A549 (cell line): ENCODE results near the gene CCDC185. TPM values are rescaled to one million over a fixed set of nuclear protein-coding genes. Genes with fewer than 3 reads are reported as not detected.

Source experiments
- ATAC-seq, 2 experiments: fragments of 200-7000 bp in 1 of 2; fragments of >200 bp in 1 of 2; cut with Nextera tagmentation in 1 of 2; cut with Tn5 transposase in 1 of 2; 3 replicates each; pipeline versions ENCODE4 v1.8.0 to v1.9.1; 2018 to 2020; ENCODE audit warnings: mild to moderate bottlenecking in 1 of 2, moderate library complexity in 1 of 2
- CTCF ChIA-PET: fragments of 300-600 bp; sonication (Branson Sonifier 250); formaldehyde crosslinking; extraction: SDS; loops from one replicate; lab custom pipeline; 2021; ENCODE audit warnings: antibody characterized with exemption, inconsistent platforms; lab: Yijun Ruan, JAX
- POLR2A ChIA-PET: fragments of 350-600 bp; formaldehyde crosslinking; extraction: SDS; loops from one replicate; lab custom pipeline; 2021; ENCODE audit warnings: antibody characterized with exemption, inconsistent platforms; lab: Yijun Ruan, JAX
- DNase-seq, 2 experiments: peaks; one replicate each; pipeline versions ENCODE4 v3.0.0 to v3.0.0-alpha.2; 2011 to 2016; ENCODE audit warnings: low read depth in 1 of 2, low spot score in 1 of 2
- FAIRE-seq: peaks from 2 replicates; lab custom pipeline; 2011; peaks lifted over from hg19 to GRCh38; lab: Jason Lieb, UNC
- H3K27ac ChIP-seq, 2 experiments: fragments of >200 bp; sonication (Bioruptor Twin); formaldehyde crosslinking; 3 replicates each; pipeline ENCODE4 v1.5.1; 2016 to 2017
- H3K4me1 ChIP-seq: fragments of >200 bp; sonication (Bioruptor Twin); formaldehyde crosslinking; 3 replicates; pipeline ENCODE4 v1.6.1; 2016
- H3K4me2 ChIP-seq: fragments of >200 bp; sonication (Bioruptor Twin); formaldehyde crosslinking; 3 replicates; pipeline ENCODE4 v1.6.1; 2016
- H3K4me3 ChIP-seq: fragments of >200 bp; sonication (Bioruptor Twin); formaldehyde crosslinking; 3 replicates; pipeline ENCODE4 v1.5.1; 2016
- H3K9me3 ChIP-seq: fragments of >200 bp; sonication (Bioruptor Twin); formaldehyde crosslinking; 3 replicates; pipeline ENCODE4 v1.6.1; 2016
- CHD4 ChIP-seq: fragments of 200-600 bp; sonication (generic); IDR thresholded peaks from 2 replicates; pipeline ENCODE4 v1.6.1; 2016; ENCODE audit warnings: antibody characterized with exemption, mild to moderate bottlenecking, borderline replicate concordance
- CTCF ChIP-seq: fragments of >200 bp; sonication (Bioruptor Twin); formaldehyde crosslinking; IDR thresholded peaks from 3 replicates; pipeline ENCODE4 v1.5.1; 2016
- E2F6 ChIP-seq: IDR thresholded peaks from 2 replicates; pipeline ENCODE4 v1.6.1; 2012; ENCODE audit warnings: low read depth, borderline replicate concordance
- ELK1 ChIP-seq: fragments of 150-350 bp; IDR thresholded peaks from 2 replicates; pipeline ENCODE4 v1.6.1; 2014; ENCODE audit warnings: low read depth, mild to moderate bottlenecking, low read length
- EP300 ChIP-seq, 2 experiments: fragments of >200 bp; sonication (Bioruptor Twin); formaldehyde crosslinking; IDR thresholded peaks; 2 replicates in 1 of 2; 3 replicates in 1 of 2; pipeline ENCODE4 v1.6.1; 2016 to 2017
- HEYL ChIP-seq: fragments of 250-450 bp; sonication (Bioruptor Pico); IDR thresholded peaks from 2 replicates; pipeline ENCODE4 v1.8.0; 2021; ENCODE audit warnings: mild to moderate bottlenecking, moderate library complexity
- JUNB ChIP-seq: fragments of >200 bp; sonication (Bioruptor Twin); formaldehyde crosslinking; IDR thresholded peaks from 2 replicates; pipeline ENCODE4 v1.6.1; 2016
- KDM1A ChIP-seq: fragments of 200-600 bp; sonication (generic); IDR thresholded peaks from 2 replicates; pipeline ENCODE4 v1.6.1; 2016; ENCODE audit warnings: low read depth, mild to moderate bottlenecking
- MAFK ChIP-seq: fragments of 450-650 bp; IDR thresholded peaks from 2 replicates; pipeline ENCODE4 v1.6.1; 2014; ENCODE audit not compliant: partially characterized antibody
- MAX ChIP-seq: IDR thresholded peaks from 2 replicates; pipeline ENCODE4 v1.6.1; 2012
- MAZ ChIP-seq: fragments of 150-350 bp; IDR thresholded peaks from 2 replicates; pipeline ENCODE4 v1.6.1; 2014; ENCODE audit warnings: antibody characterized with exemption, low read depth, low read length, borderline replicate concordance
- NPAS2 ChIP-seq: fragments of 250-450 bp; sonication (Bioruptor Pico); IDR thresholded peaks from 2 replicates; pipeline ENCODE4 v1.8.0; 2022; ENCODE audit warnings: mild to moderate bottlenecking, moderate library complexity, borderline replicate concordance
- RARB ChIP-seq: fragments of 250-450 bp; sonication (Bioruptor Pico); IDR thresholded peaks from 2 replicates; pipeline ENCODE4 v1.8.0; 2021; ENCODE audit warnings: mild to moderate bottlenecking, moderate library complexity
- TP53 ChIP-seq: fragments of 250-450 bp; sonication (Bioruptor Pico); IDR thresholded peaks from 2 replicates; pipeline ENCODE4 v1.5.0; 2021; ENCODE audit warnings: mild to moderate bottlenecking, moderate library complexity
- USF2 ChIP-seq: fragments of 450-650 bp; IDR thresholded peaks from 2 replicates; pipeline ENCODE4 v1.6.1; 2014; ENCODE audit warnings: antibody characterized with exemption
- ZFP36 ChIP-seq: fragments of 450-650 bp; IDR thresholded peaks from 2 replicates; pipeline ENCODE4 v1.6.1; 2014; ENCODE audit warnings: borderline replicate concordance; ENCODE audit not compliant: partially characterized antibody
- ZSCAN20 ChIP-seq: fragments of 250-450 bp; sonication (Bioruptor Pico); IDR thresholded peaks from 2 replicates; pipeline ENCODE4 v1.8.0; 2022; ENCODE audit warnings: mild to moderate bottlenecking, moderate library complexity
- WGBS: methylation state at CpG from one replicate; pipeline ENCODE4 v1.1.6; 2017; ENCODE audit errors: missing lambda C conversion rate; 5-methylcytosine and 5-hydroxymethylcytosine counted together
- polyA minus RNA-seq: library from RNA; depleted of rRNA, polyadenylated mRNA; stranded (reverse); fragments of >200 nt; gene quantifications from 2 replicates; pipeline ENCODE4 v1.2.3, GENCODE V29; 2011; rRNA and poly(A)+ RNA removed
- polyA plus RNA-seq, 4 experiments: library from polyadenylated mRNA; depleted of rRNA in 3 of 4; stranded (reverse); fragments of >200 nt; fragmentation: RNase III in 1 of 4; extraction: RNeasy Plus Mini Kit Qiagen cat#74134 plus additional on column Dnase treatment in 1 of 4; gene quantifications; 2 replicates in 3 of 4; 3 replicates in 1 of 4; pipeline ENCODE4 v1.2.3, GENCODE V29; 2011 to 2017

Gene CCDC185
- not detected in 2 replicates for polyA plus RNA-seq (2011; rRNA removed)
- 0.01 and 0.03 TPM in 2 replicates for polyA plus RNA-seq (2012; cell fraction: cytosol; rRNA removed)
- not detected in 2 replicates for polyA plus RNA-seq (2012; cell fraction: nucleus; rRNA removed)
- polyA plus RNA-seq (2017; fragmentation: RNase III; extraction: RNeasy Plus Mini Kit Qiagen cat#74134 plus additional on column Dnase treatment): 0.04 TPM in 1 of 3 replicates, not detected in the others
- not detected in 2 replicates for polyA minus RNA-seq

- H3K9me3 ChIP-seq: no peaks in the 10 kb centered on the region
- peak within 1 kb of the TSS; percentile 99 for H3K4me2 ChIP-seq
- ChIA-PET POLR2A (no interaction called here), CTCF (interaction anchor here (0.8 to 1.8 kb wide), 6 partner anchors 17 to 274 kb away, joined by 3 to 5 read pairs (median 3); no protein-coding TSS in a partner anchor)
- peak within 1 kb of the TSS; percentile 67 to 86 for H3K27ac ChIP-seq
- H3K4me1 ChIP-seq: no peaks in the 10 kb centered on the region; the same call in 2 of the 3 replicates
- WGBS: 90% methylated on average over 10 of the region's 73 CpGs
- no peak for FAIRE-seq
- TF ChIP-seq ELK1 (no peak), E2F6 (peak; percentile 55; the same call in 1 of the 2 replicates), ZFP36 (no peak), MAX (peak; percentile 50; the same call in 1 of the 2 replicates), NPAS2 (no peak)
- TF ChIP-seq, all 56 proteins: peak for 2
- ATAC-seq (peak; percentile 73 to 82), DNase-seq (peak in 1 of 2 experiments; percentile 25)
- H3K4me3 ChIP-seq: peak within 1 kb of the TSS; percentile 50
These were observed at the start of gene CCDC185 for GRCh38 chr1:223393275-223394214. Gene CCDC185 (plus strand): TSS chr1:223393415. CDS start chr1:223393476, 61 bp downstream.

- Histone ChIP-seq H3K9me3 (no peaks in the 10 kb centered on the region), H3K4me3 (no peak overlapping the region), H3K27ac (no peak overlapping the region), H3K4me1 (no peaks in the 10 kb centered on the region), H3K4me2 (no peak overlapping the region)
- ATAC-seq: no peak
- 10% methylated on average over 3 of the region's 3 CpGs for WGBS
- no peak for FAIRE-seq
- CTCF ChIA-PET: interaction anchor here (1.1 kb wide), 1 partner anchor 20 kb away, joined by 3 read pairs; no protein-coding TSS in a partner anchor
- TF ChIP-seq KDM1A (no peak), TP53 (no peak), HEYL (CRISPR knock-in tag) (no peak), EP300 (IDR thresholded peaks at IDR 0.05) (no peak), JUNB (no peak), MAX (no peak), RARB (CRISPR knock-in tag) (no peak), CHD4 (no peak), CTCF (no peak), MAFK (no peak), USF2 (no peak), MAZ (no peak), ZSCAN20 (CRISPR knock-in tag) (no peak)
- no peak for DNase-seq
- POLR2A ChIA-PET: no interaction called here
These were observed 49.5 kb upstream of the CCDC185 start for GRCh38 chr1:223343692-223344091.
